ENCODE measurements around the gene SCN3B. TPM values are rescaled to one million over a fixed set of nuclear protein-coding genes. Genes with fewer than 3 reads are reported as not detected.

SCN3B gene
- total RNA-seq, 5 donors from 2014 or later (not counting 1 experiment from before 2014, with no cell fraction given): not detected

GRCh38 chr11:123695231-123695630 is 40.8 kb upstream of the SCN3B start:
- ChIA-PET CTCF (interaction anchor here (0.7 to 1.6 kb wide), 3 partner anchors 12 to 13 kb away, joined by 4 to 6 read pairs (median 4); no protein-coding TSS in a partner anchor), POLR2A (no interaction called here)
- Mint-ChIP-seq H3K27me3 (peaks cover 22 to 38% of the 10 kb centered on the region in 2 donors), H3K4me1 (no peaks in the 10 kb centered on the region), H3K4me3 (no peak overlapping the region), H3K36me3 (no peaks in the 10 kb centered on the region), H3K27ac (no peak overlapping the region), H3K9me3 (no peaks in the 10 kb centered on the region)
- Histone ChIP-seq H3K27me3 (replicated peaks in 1 of 2; ENCODE audit: control insufficient read depth in 2 of 2, extremely low read depth in 1 of 2, insufficient read depth in 2 of 2, low read length in 1 of 2) (peaks cover under 1 to 8% of the 10 kb centered on the region in 2 experiments), H3K4me1 (ENCODE audit: control insufficient read depth in 1 of 2, extremely low read depth in 1 of 2, insufficient read depth in 2 of 2, low read length in 2 of 2) (no peaks in the 10 kb centered on the region), H3K4me3 (ENCODE audit: control insufficient read depth in 1 of 2, extremely low read depth in 1 of 2, low read length in 1 of 2) (no peak overlapping the region), H3K9me3 (no peaks in the 10 kb centered on the region), H3K27ac (ENCODE audit: low read length) (no peak overlapping the region), H3K36me3 (ENCODE audit: control insufficient read depth in 2 of 2, extremely low read depth in 1 of 2, insufficient read depth in 1 of 2, low read length in 1 of 2) (no peaks in the 10 kb centered on the region)
- DNase-seq: no peak
- whole genome bisulfite sequencing (ENCODE audit: insufficient coverage): 90% methylated on average over 2 of the region's 9 CpGs
- no peak for ATAC-seq (replicated peaks in 1 of 4)

DNA sequence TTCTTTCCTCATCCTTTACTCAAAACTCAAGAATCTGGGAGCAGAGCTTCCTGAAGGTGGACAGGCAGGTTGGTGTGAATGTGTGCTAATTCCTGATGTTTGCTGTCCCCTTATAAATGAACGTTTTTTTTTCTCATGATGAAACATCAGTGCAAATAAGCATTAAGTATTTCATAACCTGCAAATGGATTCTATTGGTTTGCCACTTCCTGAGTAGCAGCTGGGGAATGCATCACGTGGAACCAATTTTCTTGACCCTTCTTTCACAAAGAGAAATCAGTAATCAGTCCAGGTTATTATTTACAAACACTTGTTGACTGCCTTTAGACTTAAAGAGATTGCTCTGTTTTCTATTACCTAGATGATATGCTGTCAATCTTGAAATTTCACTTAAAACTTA is 40.1 kb upstream of the SCN3B start:
- H3K27me3 ChIP-seq (replicated peaks in 1 of 2; ENCODE audit: control insufficient read depth in 2 of 2, extremely low read depth in 1 of 2, insufficient read depth in 2 of 2, low read length in 1 of 2): peaks cover 3 to 9% of the 10 kb centered on the region in 2 experiments
- WGBS (ENCODE audit: insufficient coverage): 60% methylated on average over 1 of the region's 2 CpGs
- peaks cover 25 to 42% of the 10 kb centered on the region in 2 donors for H3K27me3 Mint-ChIP-seq

GRCh38 chr11:123692961-123693360 is 38.5 kb upstream of the SCN3B start:
- Mint-ChIP-seq H3K9me3 (no peaks in the 10 kb centered on the region), H3K27ac (no peak overlapping the region), H3K36me3 (no peaks in the 10 kb centered on the region), H3K4me3 (no peak overlapping the region), H3K4me1 (no peaks in the 10 kb centered on the region), H3K27me3 (peaks cover 27 to 38% of the 10 kb centered on the region in 2 donors)
- CTCF ChIA-PET: interaction anchor here in 1 of 2 donors (0.5 kb wide), 1 partner anchor 53 kb away, joined by 11 read pairs; no protein-coding TSS in a partner anchor
- POLR2A ChIA-PET: no interaction called here
- Histone ChIP-seq H3K4me3 (ENCODE audit: control insufficient read depth in 1 of 2, extremely low read depth in 1 of 2, low read length in 1 of 2) (no peak overlapping the region), H3K36me3 (ENCODE audit: control insufficient read depth in 2 of 2, extremely low read depth in 1 of 2, insufficient read depth in 1 of 2, low read length in 1 of 2) (no peaks in the 10 kb centered on the region), H3K9me3 (no peaks in the 10 kb centered on the region), H3K27ac (ENCODE audit: low read length) (no peak overlapping the region), H3K27me3 (replicated peaks in 1 of 2; ENCODE audit: control insufficient read depth in 2 of 2, extremely low read depth in 1 of 2, insufficient read depth in 2 of 2, low read length in 1 of 2) (peaks cover 3 to 9% of the 10 kb centered on the region in 2 experiments), H3K4me1 (ENCODE audit: control insufficient read depth in 1 of 2, extremely low read depth in 1 of 2, insufficient read depth in 2 of 2, low read length in 2 of 2) (no peaks in the 10 kb centered on the region)
- DNase-seq (no peak), ATAC-seq (replicated peaks in 1 of 4) (no peak)

More for the DNA sequence above, 40.1 kb upstream of the SCN3B start:
- Histone ChIP-seq H3K27ac (ENCODE audit: low read length) (no peak overlapping the region), H3K9me3 (no peaks in the 10 kb centered on the region), H3K4me3 (ENCODE audit: control insufficient read depth in 1 of 2, extremely low read depth in 1 of 2, low read length in 1 of 2) (no peak overlapping the region), H3K36me3 (ENCODE audit: control insufficient read depth in 2 of 2, extremely low read depth in 1 of 2, insufficient read depth in 1 of 2, low read length in 1 of 2) (no peaks in the 10 kb centered on the region), H3K4me1 (ENCODE audit: control insufficient read depth in 1 of 2, extremely low read depth in 1 of 2, insufficient read depth in 2 of 2, low read length in 2 of 2) (no peaks in the 10 kb centered on the region)
- Mint-ChIP-seq H3K27ac (no peak overlapping the region), H3K36me3 (no peaks in the 10 kb centered on the region), H3K9me3 (no peaks in the 10 kb centered on the region), H3K4me1 (no peaks in the 10 kb centered on the region), H3K4me3 (no peak overlapping the region)
- DNase-seq (no peak), ATAC-seq (replicated peaks in 1 of 4) (no peak)
- ChIA-PET CTCF (interaction anchor here (0.7 to 1.6 kb wide), 3 partner anchors 13 to 14 kb away, joined by 4 to 6 read pairs (median 4); no protein-coding TSS in a partner anchor), POLR2A (no interaction called here)

GRCh38 chr11:123690485-123690884 is 36.1 kb upstream of the SCN3B start:
- Mint-ChIP-seq H3K36me3 (no peaks in the 10 kb centered on the region), H3K4me3 (no peak overlapping the region), H3K27me3 (peaks cover 23 to 30% of the 10 kb centered on the region in 2 donors), H3K27ac (no peak overlapping the region), H3K4me1 (no peaks in the 10 kb centered on the region), H3K9me3 (no peaks in the 10 kb centered on the region)
- DNase-seq: no peak
- H3K4me3 ChIP-seq (ENCODE audit: control insufficient read depth in 1 of 2, extremely low read depth in 1 of 2, low read length in 1 of 2): no peak overlapping the region
- no peaks in the 10 kb centered on the region for H3K9me3 ChIP-seq
- CTCF ChIA-PET: no interaction called here
- no CpG with 5 or more reads among the region's 3 CpGs for WGBS (ENCODE audit: insufficient coverage)
- POLR2A ChIA-PET: no interaction called here
- H3K27me3 ChIP-seq (replicated peaks in 1 of 2; ENCODE audit: control insufficient read depth in 2 of 2, extremely low read depth in 1 of 2, insufficient read depth in 2 of 2, low read length in 1 of 2): peaks cover 3 to 11% of the 10 kb centered on the region in 2 experiments
- no peaks in the 10 kb centered on the region for H3K4me1 ChIP-seq (ENCODE audit: control insufficient read depth in 1 of 2, extremely low read depth in 1 of 2, insufficient read depth in 2 of 2, low read length in 2 of 2)
- H3K27ac ChIP-seq (ENCODE audit: low read length): no peak overlapping the region
- no peaks in the 10 kb centered on the region for H3K36me3 ChIP-seq (ENCODE audit: control insufficient read depth in 2 of 2, extremely low read depth in 1 of 2, insufficient read depth in 1 of 2, low read length in 1 of 2)
- ATAC-seq (replicated peaks in 1 of 4): no peak

DNA sequence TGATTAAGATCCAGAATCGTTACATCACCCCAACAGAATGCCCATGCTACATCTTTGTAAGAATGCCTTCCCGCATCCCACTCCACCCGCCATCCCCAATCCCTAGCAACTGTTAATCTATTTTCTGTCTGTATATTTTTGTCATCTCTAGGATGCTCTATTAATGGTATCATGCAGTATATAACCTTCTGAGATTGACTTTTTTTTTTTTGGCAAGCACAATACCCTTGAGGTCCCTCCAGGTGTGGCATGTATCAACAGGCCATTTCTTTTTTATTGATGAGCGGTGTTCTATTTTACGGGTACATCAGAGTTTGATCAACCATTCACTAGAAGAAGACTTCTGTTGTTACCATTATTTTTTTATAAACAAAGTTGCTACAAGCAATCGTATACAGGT is 30.2 kb upstream of the SCN3B start:
- Mint-ChIP-seq H3K27me3 (peaks cover 0 to 16% of the 10 kb centered on the region in 2 donors), H3K27ac (no peak overlapping the region), H3K9me3 (no peaks in the 10 kb centered on the region), H3K36me3 (no peaks in the 10 kb centered on the region), H3K4me3 (no peak overlapping the region), H3K4me1 (peaks cover 15 to 25% (median 24%) of the 10 kb centered on the region in 3 donors)
- DNase-seq (no peak), ATAC-seq (replicated peaks in 1 of 4) (no peak)
- Histone ChIP-seq H3K27ac (ENCODE audit: low read length) (no peak overlapping the region), H3K27me3 (replicated peaks in 1 of 2; ENCODE audit: control insufficient read depth in 2 of 2, extremely low read depth in 1 of 2, insufficient read depth in 2 of 2, low read length in 1 of 2) (peaks cover 0 to 4% of the 10 kb centered on the region in 2 experiments), H3K4me1 (ENCODE audit: control insufficient read depth in 1 of 2, extremely low read depth in 1 of 2, insufficient read depth in 2 of 2, low read length in 2 of 2) (peaks cover 4 to 20% of the 10 kb centered on the region in 2 experiments), H3K36me3 (ENCODE audit: control insufficient read depth in 2 of 2, extremely low read depth in 1 of 2, insufficient read depth in 1 of 2, low read length in 1 of 2) (no peaks in the 10 kb centered on the region), H3K9me3 (no peaks in the 10 kb centered on the region), H3K4me3 (ENCODE audit: control insufficient read depth in 1 of 2, extremely low read depth in 1 of 2, low read length in 1 of 2) (no peak overlapping the region)
- ChIA-PET CTCF (no interaction called here), POLR2A (no interaction called here)
- WGBS (ENCODE audit: insufficient coverage): 100% methylated on average over 2 of the region's 6 CpGs

GRCh38 chr11:123683428-123684170 is 29.2 kb upstream of the SCN3B start:
- CTCF ChIA-PET: no interaction called here
- Mint-ChIP-seq H3K9me3 (peaks cover 0 to 6% (median 0%) of the 10 kb centered on the region in 3 donors), H3K4me1 (peaks cover 15 to 25% (median 24%) of the 10 kb centered on the region in 3 donors), H3K27me3 (peaks cover 0 to 12% of the 10 kb centered on the region in 2 donors), H3K4me3 (no peak overlapping the region), H3K36me3 (no peaks in the 10 kb centered on the region), H3K27ac (no peak overlapping the region)
- Histone ChIP-seq H3K27ac (ENCODE audit: low read length) (no peak overlapping the region), H3K4me3 (ENCODE audit: control insufficient read depth in 1 of 2, extremely low read depth in 1 of 2, low read length in 1 of 2) (no peak overlapping the region), H3K36me3 (ENCODE audit: control insufficient read depth in 2 of 2, extremely low read depth in 1 of 2, insufficient read depth in 1 of 2, low read length in 1 of 2) (no peaks in the 10 kb centered on the region), H3K27me3 (replicated peaks in 1 of 2; ENCODE audit: control insufficient read depth in 2 of 2, extremely low read depth in 1 of 2, insufficient read depth in 2 of 2, low read length in 1 of 2) (peaks cover 0 to 4% of the 10 kb centered on the region in 2 experiments), H3K4me1 (ENCODE audit: control insufficient read depth in 1 of 2, extremely low read depth in 1 of 2, insufficient read depth in 2 of 2, low read length in 2 of 2) (peaks cover 4 to 20% of the 10 kb centered on the region in 2 experiments), H3K9me3 (no peaks in the 10 kb centered on the region)
- ATAC-seq (replicated peaks in 1 of 4) (no peak), DNase-seq (no peak)
- POLR2A ChIA-PET: no interaction called here
- 66% methylated on average over 7 of the region's 8 CpGs for WGBS (ENCODE audit: insufficient coverage)

Measured in T-cell (primary cell).